Renal cortical epithelial cell (primary cell): Measurements from ENCODE around the gene N4BP2L1. TPM values are rescaled to one million over a fixed set of nuclear protein-coding genes. Genes with fewer than 3 reads are reported as not detected.
"Not testable (repeated sequence)": the region's sequence is repeated elsewhere in the genome, so short reads cannot be mapped to it uniquely, and the experiment has no call there.

Source experiments
- DNase-seq: peaks from one replicate; pipeline ENCODE4 v3.0.0-alpha.2; 2011; ENCODE audit warnings: low read depth
- total RNA-seq: library from RNA; depleted of rRNA; stranded (reverse); fragments of >200 nt; gene quantifications from 2 replicates; pipeline ENCODE4 v1.2.3, GENCODE V29; 2014

The N4BP2L1 gene
- total RNA-seq, 1 donor from 2014 or later: 4.7 TPM

GRCh38 chr13:32390484-32390883 is 37.4 kb downstream of the N4BP2L1 start:
- DNase-seq: no peak

- DNase-seq: no peak
These were observed 37.9 kb downstream of the N4BP2L1 start for GRCh38 chr13:32390048-32390447.

- no peak for DNase-seq
These were observed 42.5 kb downstream of the N4BP2L1 start for GRCh38 chr13:32385410-32385809.

- DNase-seq: no peak
These were observed 43.2 kb downstream of the N4BP2L1 start for GRCh38 chr13:32384702-32385101.

- DNase-seq: no peak
These were observed 43.9 kb downstream of the N4BP2L1 start for GRCh38 chr13:32383836-32384618.

- DNase-seq: peak; percentile 61
These were observed 46.4 kb downstream of the N4BP2L1 start for GRCh38 chr13:32381539-32381938.

- DNase-seq: no peak
These were observed 49.9 kb downstream of the N4BP2L1 start for GRCh38 chr13:32378012-32378411.

- no peak for DNase-seq
These were observed 51.1 kb downstream of the N4BP2L1 start for GRCh38 chr13:32376642-32377415.

GRCh38 chr13:32370805-32371204 is 57.1 kb downstream of the N4BP2L1 start:
- DNase-seq: no peak

GRCh38 chr13:32362574-32362973 is 65.4 kb downstream of the N4BP2L1 start:
- no peak for DNase-seq

GRCh38 chr13:32355935-32356334 is 72.0 kb downstream of the N4BP2L1 start:
- not testable (repeated sequence) for DNase-seq

- no peak for DNase-seq
These were observed 73.9 kb downstream of the N4BP2L1 start for GRCh38 chr13:32354040-32354439.

GRCh38 chr13:32350839-32351441 is 77.0 kb downstream of the N4BP2L1 start:
- not testable (repeated sequence) for DNase-seq

Other genes with a start within 250 kb of the N4BP2L1 start
- not detected in 2 replicates for gene ZAR1L, start 112.8 kb downstream of the N4BP2L1 start, total RNA-seq
- 0.89 and 3.8 TPM in 2 replicates for gene BRCA2, start 112.6 kb downstream of the N4BP2L1 start, total RNA-seq
- 98.5 and 204 TPM in 2 replicates for gene N4BP2L2, start 110.7 kb upstream of the N4BP2L1 start, total RNA-seq
- gene PDS5B, start 158.3 kb upstream of the N4BP2L1 start, total RNA-seq: 19.3 and 43.1 TPM in 2 replicates